ENCODE data around the gene MFAP5. TPM values are rescaled to one million over a fixed set of nuclear protein-coding genes. Genes with fewer than 3 reads are reported as not detected.

MFAP5 gene
- total RNA-seq, 1 donor from 2014 or later: 105 TPM

- no peaks in the 10 kb centered on the region for H3K27me3 ChIP-seq (ENCODE audit: insufficient read depth, low read length)
- Mint-ChIP-seq H3K36me3 (ENCODE audit: low read depth, unreplicated experiment) (no peaks in the 10 kb centered on the region), H3K27ac (ENCODE audit: unreplicated experiment) (no peak overlapping the region), H3K4me3 (ENCODE audit: unreplicated experiment) (no peak overlapping the region), H3K27me3 (ENCODE audit: low read depth, unreplicated experiment) (no peaks in the 10 kb centered on the region), H3K9me3 (ENCODE audit: unreplicated experiment) (peaks cover 6% of the 10 kb centered on the region), H3K4me1 (ENCODE audit: low read depth, unreplicated experiment) (peaks cover 8% of the 10 kb centered on the region)
- no peaks in the 10 kb centered on the region for H3K36me3 ChIP-seq (ENCODE audit: insufficient read depth, low read length)
- DNase-seq (ENCODE audit: low read depth): no peak
- no peak overlapping the region for H3K4me2 ChIP-seq (ENCODE audit: low read length)
- no peaks in the 10 kb centered on the region for H3K4me1 ChIP-seq (ENCODE audit: insufficient read depth, low read length)
- H4K20me1 ChIP-seq (ENCODE audit: insufficient read depth, low read length): no peaks in the 10 kb centered on the region
- no peak for FAIRE-seq
- H3K27ac ChIP-seq (ENCODE audit: low read depth, low read length): no peak overlapping the region
- no peak overlapping the region for H3K9ac ChIP-seq (ENCODE audit: low read length)
- no peak overlapping the region for H2AFZ ChIP-seq (ENCODE audit: low read depth, low read length)
- no peaks in the 10 kb centered on the region for H3K9me3 ChIP-seq (ENCODE audit: insufficient read depth, low read depth, low read length)
- no peak overlapping the region for H3K4me3 ChIP-seq (ENCODE audit: insufficient read depth, low read depth, low read length)
- TF ChIP-seq CTCF (IDR thresholded peaks at IDR 0.05; ENCODE audit: insufficient read depth, low read depth, low read length): no peak
- no peak for TF ChIP-seq EZH2 (IDR thresholded peaks at IDR 0.05; ENCODE audit: insufficient read depth, low read length)
- no peaks in the 10 kb centered on the region for H3K79me2 ChIP-seq (ENCODE audit: insufficient read depth, low read length)
Observed at GRCh38 chr12:8667270-8667669, 4.6 kb upstream of the MFAP5 start.

- Histone ChIP-seq H2AFZ (ENCODE audit: low read depth, low read length) (no peak overlapping the region), H4K20me1 (ENCODE audit: insufficient read depth, low read length) (no peaks in the 10 kb centered on the region), H3K4me3 (ENCODE audit: insufficient read depth, low read depth, low read length) (no peak overlapping the region), H3K79me2 (ENCODE audit: insufficient read depth, low read length) (no peaks in the 10 kb centered on the region), H3K27me3 (ENCODE audit: insufficient read depth, low read length) (no peaks in the 10 kb centered on the region), H3K4me2 (ENCODE audit: low read length) (no peak overlapping the region), H3K27ac (ENCODE audit: low read depth, low read length) (no peak overlapping the region), H3K36me3 (ENCODE audit: insufficient read depth, low read length) (no peaks in the 10 kb centered on the region), H3K9ac (ENCODE audit: low read length) (no peak overlapping the region), H3K4me1 (ENCODE audit: insufficient read depth, low read length) (no peaks in the 10 kb centered on the region), H3K9me3 (ENCODE audit: insufficient read depth, low read depth, low read length) (no peaks in the 10 kb centered on the region)
- FAIRE-seq: no peak
- H3K4me1 Mint-ChIP-seq (ENCODE audit: low read depth, unreplicated experiment): peaks cover 8% of the 10 kb centered on the region
- peaks cover 4% of the 10 kb centered on the region for H3K9me3 Mint-ChIP-seq (ENCODE audit: unreplicated experiment)
- H3K27ac Mint-ChIP-seq (ENCODE audit: unreplicated experiment): no peak overlapping the region
- DNase-seq (ENCODE audit: low read depth): no peak
- no peak overlapping the region for H3K4me3 Mint-ChIP-seq (ENCODE audit: unreplicated experiment)
- no peaks in the 10 kb centered on the region for H3K27me3 Mint-ChIP-seq (ENCODE audit: low read depth, unreplicated experiment)
- no peak for TF ChIP-seq EZH2 (IDR thresholded peaks at IDR 0.05; ENCODE audit: insufficient read depth, low read length)
- no peak for TF ChIP-seq CTCF (IDR thresholded peaks at IDR 0.05; ENCODE audit: insufficient read depth, low read depth, low read length)
- no peaks in the 10 kb centered on the region for H3K36me3 Mint-ChIP-seq (ENCODE audit: low read depth, unreplicated experiment)
Observed at GRCh38 chr12:8665759-8666158, 3.1 kb upstream of the MFAP5 start.

- H3K27me3 ChIP-seq (ENCODE audit: insufficient read depth, low read length): no peaks in the 10 kb centered on the region
- H3K4me3 ChIP-seq (ENCODE audit: insufficient read depth, low read depth, low read length): no peak overlapping the region
- no peaks in the 10 kb centered on the region for H3K36me3 ChIP-seq (ENCODE audit: insufficient read depth, low read length)
- H3K79me2 ChIP-seq (ENCODE audit: insufficient read depth, low read length): no peaks in the 10 kb centered on the region
- H4K20me1 ChIP-seq (ENCODE audit: insufficient read depth, low read length): no peaks in the 10 kb centered on the region
- no peak overlapping the region for H3K27ac Mint-ChIP-seq (ENCODE audit: unreplicated experiment)
- no peak for DNase-seq (ENCODE audit: low read depth)
- no peaks in the 10 kb centered on the region for H3K9me3 ChIP-seq (ENCODE audit: insufficient read depth, low read depth, low read length)
- no peak for FAIRE-seq
- H2AFZ ChIP-seq (ENCODE audit: low read depth, low read length): no peak overlapping the region
- H3K4me1 ChIP-seq (ENCODE audit: insufficient read depth, low read length): no peaks in the 10 kb centered on the region
- H3K4me2 ChIP-seq (ENCODE audit: low read length): no peak overlapping the region
- no peak overlapping the region for H3K27ac ChIP-seq (ENCODE audit: low read depth, low read length)
- no peak overlapping the region for H3K9ac ChIP-seq (ENCODE audit: low read length)
- H3K4me3 Mint-ChIP-seq (ENCODE audit: unreplicated experiment): no peak overlapping the region
- H3K4me1 Mint-ChIP-seq (ENCODE audit: low read depth, unreplicated experiment): peaks cover 11% of the 10 kb centered on the region
- H3K36me3 Mint-ChIP-seq (ENCODE audit: low read depth, unreplicated experiment): no peaks in the 10 kb centered on the region
- no peak for TF ChIP-seq CTCF (IDR thresholded peaks at IDR 0.05; ENCODE audit: insufficient read depth, low read depth, low read length)
- no peak for TF ChIP-seq EZH2 (IDR thresholded peaks at IDR 0.05; ENCODE audit: insufficient read depth, low read length)
- peaks cover 4% of the 10 kb centered on the region for H3K9me3 Mint-ChIP-seq (ENCODE audit: unreplicated experiment)
- no peaks in the 10 kb centered on the region for H3K27me3 Mint-ChIP-seq (ENCODE audit: low read depth, unreplicated experiment)
Observed at GRCh38 chr12:8664228-8664913, 1.7 kb upstream of the MFAP5 start.
